WTC11 (cell line): ENCODE data around the gene SLC44A5. TPM values are rescaled to one million over a fixed set of nuclear protein-coding genes. Genes with fewer than 3 reads are reported as not detected.

Source experiments
- ATAC-seq: fragments of 200-7000 bp; cut with Tn5 transposase; 2 replicates; pipeline ENCODE4 v1.10.0; 2021; ENCODE audit warnings: mild to moderate bottlenecking, moderate library complexity
- CTCF ChIA-PET: fragments of 300-600 bp; sonication (Branson Sonifier 250); formaldehyde crosslinking; loops from one replicate; lab custom pipeline; 2021; ENCODE audit warnings: antibody characterized with exemption; lab: Charles Lee
- POLR2A ChIA-PET: fragments of 350-600 bp; sonication (Branson Sonifier 250); formaldehyde crosslinking; loops from one replicate; lab custom pipeline; 2021; ENCODE audit warnings: antibody characterized with exemption; lab: Charles Lee
- DNase-seq: peaks from one replicate; pipeline ENCODE4 v3.0.0; 2021; ENCODE audit warnings: low spot score
- H3K27ac Mint-ChIP-seq: 2 replicates; pipeline ENCODE4 v1.8.0; 2021; ENCODE audit warnings: mixed read lengths
- H3K27me3 Mint-ChIP-seq: 2 replicates; pipeline ENCODE4 v1.8.0; 2021; ENCODE audit warnings: low read depth, mild to moderate bottlenecking, moderate library complexity, mixed read lengths
- H3K36me3 Mint-ChIP-seq: 2 replicates; pipeline ENCODE4 v1.8.0; 2021; ENCODE audit warnings: mixed read lengths
- H3K4me1 Mint-ChIP-seq: 2 replicates; pipeline ENCODE4 v1.8.0; 2022; ENCODE audit warnings: mixed read lengths
- H3K4me3 Mint-ChIP-seq: 2 replicates; pipeline ENCODE4 v1.8.0; 2021; ENCODE audit warnings: mild to moderate bottlenecking, moderate library complexity, mixed read lengths
- H3K9me3 Mint-ChIP-seq: 2 replicates; pipeline ENCODE4 v1.8.0; 2021; ENCODE audit warnings: mixed read lengths
- AR ChIP-seq: fragments of 250-450 bp; sonication (Bioruptor Pico); IDR thresholded peaks from 2 replicates; pipeline ENCODE4 v1.9.0; 2021; ENCODE audit warnings: mild to moderate bottlenecking
- ARID4B ChIP-seq: sonication (generic); formaldehyde crosslinking; IDR thresholded peaks from 2 replicates; pipeline ENCODE4 v1.8.0; 2023; ENCODE audit warnings: missing genetic modification reagents, mild to moderate bottlenecking, borderline replicate concordance
- ELF4 ChIP-seq: sonication (generic); formaldehyde crosslinking; IDR thresholded peaks from 2 replicates; pipeline ENCODE4 v1.8.1; 2022; ENCODE audit warnings: low read depth, mild to moderate bottlenecking, moderate library complexity, missing genetic modification reagents
- GABPB1 ChIP-seq: sonication (generic); formaldehyde crosslinking; IDR thresholded peaks from 2 replicates; pipeline ENCODE4 v1.8.1; 2023; ENCODE audit warnings: mild to moderate bottlenecking, missing genetic modification reagents
- GRHL2 ChIP-seq: fragments of 250-450 bp; sonication (Bioruptor Pico); IDR thresholded peaks from 2 replicates; pipeline ENCODE4 v1.8.0; 2022; ENCODE audit warnings: mild to moderate bottlenecking, moderate library complexity; ENCODE audit not compliant: insufficient replicate concordance, severe bottlenecking
- IRF2 ChIP-seq: sonication (generic); formaldehyde crosslinking; IDR thresholded peaks from 2 replicates; pipeline ENCODE4 v1.8.0; 2022; ENCODE audit warnings: low read depth, missing genetic modification reagents, borderline replicate concordance
- MYBL2 ChIP-seq: sonication (generic); formaldehyde crosslinking; IDR thresholded peaks from 2 replicates; pipeline ENCODE4 v1.8.1; 2023; ENCODE audit warnings: mild to moderate bottlenecking, moderate library complexity, missing genetic modification reagents
- RORB ChIP-seq: fragments of 250-450 bp; sonication (Bioruptor Pico); IDR thresholded peaks from 2 replicates; pipeline ENCODE4 v1.9.0; 2021; ENCODE audit warnings: mild to moderate bottlenecking
- SMAD3 ChIP-seq: sonication (generic); formaldehyde crosslinking; IDR thresholded peaks from 2 replicates; pipeline ENCODE4 v1.8.0; 2022; ENCODE audit warnings: missing genetic modification reagents, mild to moderate bottlenecking, borderline replicate concordance
- SOX15 ChIP-seq: fragments of 250-450 bp; sonication (Bioruptor Pico); IDR thresholded peaks from 2 replicates; pipeline ENCODE4 v1.9.0; 2021; ENCODE audit warnings: mild to moderate bottlenecking
- USF1 ChIP-seq: sonication (generic); formaldehyde crosslinking; IDR thresholded peaks from 2 replicates; pipeline ENCODE4 v1.8.0; 2022; ENCODE audit warnings: mild to moderate bottlenecking, missing genetic modification reagents
- ZBTB21 ChIP-seq: sonication (generic); formaldehyde crosslinking; IDR thresholded peaks from 2 replicates; pipeline ENCODE4 v1.8.1; 2023; ENCODE audit warnings: mild to moderate bottlenecking, missing genetic modification reagents, borderline replicate concordance
- ZNF121 ChIP-seq: sonication (generic); formaldehyde crosslinking; IDR thresholded peaks from 2 replicates; pipeline ENCODE4 v1.8.0; 2023; ENCODE audit warnings: missing genetic modification reagents
- ZNF396 ChIP-seq: fragments of 250-450 bp; sonication (Bioruptor Pico); IDR thresholded peaks from 2 replicates; pipeline ENCODE4 v1.8.0; 2021; ENCODE audit warnings: mild to moderate bottlenecking, moderate library complexity, borderline replicate concordance
- ZNF532 ChIP-seq: fragments of 250-450 bp; sonication (Bioruptor Pico); IDR thresholded peaks from 2 replicates; pipeline ENCODE4 v1.9.0; 2021; ENCODE audit warnings: mild to moderate bottlenecking, borderline replicate concordance
- total RNA-seq: library from RNA; stranded (reverse); gene quantifications from 3 replicates; pipeline ENCODE4 v1.2.3, GENCODE V29; 2021
- TF ChIP-seq, protein P1 (sequence below): sonication (generic); formaldehyde crosslinking; IDR thresholded peaks from 2 replicates; pipeline ENCODE4 v1.8.0; 2023; ENCODE audit warnings: mild to moderate bottlenecking, missing genetic modification reagents
- TF ChIP-seq, protein P2 (sequence below): sonication (generic); formaldehyde crosslinking; IDR thresholded peaks from 2 replicates; pipeline ENCODE4 v1.8.1; 2022; ENCODE audit warnings: low read depth, missing genetic modification reagents, borderline replicate concordance

SLC44A5 gene
- total RNA-seq, 1 experiment from 2014 or later: 1.8 TPM

DNA sequence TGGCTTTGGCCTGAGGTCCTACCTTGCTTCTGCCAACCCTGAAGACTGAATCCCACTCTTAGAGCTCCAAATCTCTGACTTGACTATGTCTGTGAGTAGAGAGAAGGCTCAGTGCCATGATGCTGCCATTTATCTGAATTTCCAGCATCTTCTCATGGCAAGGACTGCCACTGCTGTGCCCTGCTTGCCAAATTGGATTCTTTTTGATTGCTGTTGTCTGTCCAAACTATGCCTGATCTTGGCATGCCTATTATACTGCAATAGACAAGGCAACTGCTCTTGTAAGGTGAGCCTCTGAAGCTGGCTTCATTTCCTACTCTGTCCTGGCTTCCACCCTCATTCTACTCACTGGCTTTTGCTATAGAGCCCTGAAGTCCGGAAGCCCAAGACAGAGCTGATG, 210.2 kb downstream of the SLC44A5 start (continued):
- TF ChIP-seq ZNF532: no peak
- TF ChIP-seq, protein P1, sequence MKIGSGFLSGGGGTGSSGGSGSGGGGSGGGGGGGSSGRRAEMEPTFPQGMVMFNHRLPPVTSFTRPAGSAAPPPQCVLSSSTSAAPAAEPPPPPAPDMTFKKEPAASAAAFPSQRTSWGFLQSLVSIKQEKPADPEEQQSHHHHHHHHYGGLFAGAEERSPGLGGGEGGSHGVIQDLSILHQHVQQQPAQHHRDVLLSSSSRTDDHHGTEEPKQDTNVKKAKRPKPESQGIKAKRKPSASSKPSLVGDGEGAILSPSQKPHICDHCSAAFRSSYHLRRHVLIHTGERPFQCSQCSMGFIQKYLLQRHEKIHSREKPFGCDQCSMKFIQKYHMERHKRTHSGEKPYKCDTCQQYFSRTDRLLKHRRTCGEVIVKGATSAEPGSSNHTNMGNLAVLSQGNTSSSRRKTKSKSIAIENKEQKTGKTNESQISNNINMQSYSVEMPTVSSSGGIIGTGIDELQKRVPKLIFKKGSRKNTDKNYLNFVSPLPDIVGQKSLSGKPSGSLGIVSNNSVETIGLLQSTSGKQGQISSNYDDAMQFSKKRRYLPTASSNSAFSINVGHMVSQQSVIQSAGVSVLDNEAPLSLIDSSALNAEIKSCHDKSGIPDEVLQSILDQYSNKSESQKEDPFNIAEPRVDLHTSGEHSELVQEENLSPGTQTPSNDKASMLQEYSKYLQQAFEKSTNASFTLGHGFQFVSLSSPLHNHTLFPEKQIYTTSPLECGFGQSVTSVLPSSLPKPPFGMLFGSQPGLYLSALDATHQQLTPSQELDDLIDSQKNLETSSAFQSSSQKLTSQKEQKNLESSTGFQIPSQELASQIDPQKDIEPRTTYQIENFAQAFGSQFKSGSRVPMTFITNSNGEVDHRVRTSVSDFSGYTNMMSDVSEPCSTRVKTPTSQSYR (CRISPR knock-in tag): no peak
- TF ChIP-seq, all 79 proteins: peak for 0

DNA sequence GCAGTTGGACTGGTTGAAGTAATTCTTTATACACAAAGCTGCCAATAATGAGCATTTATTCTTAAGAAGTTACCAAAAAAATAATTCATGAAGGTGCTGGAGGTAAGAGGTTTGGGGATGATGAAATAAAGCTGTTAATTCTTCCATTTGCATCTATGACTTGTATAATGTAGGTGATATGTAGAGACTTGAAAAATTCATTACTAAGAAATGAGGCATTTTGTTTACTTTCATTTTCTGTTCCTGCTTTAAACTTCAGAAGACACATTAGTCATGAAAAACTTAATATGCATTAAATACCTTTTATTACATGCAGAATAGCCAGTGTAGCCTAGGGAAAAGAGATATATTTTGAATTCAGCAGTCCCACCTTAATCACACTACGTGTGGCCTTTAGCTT, 214.2 kb downstream of the SLC44A5 start:
- Mint-ChIP-seq H3K4me3 (no peak overlapping the region), H3K36me3 (no peaks in the 10 kb centered on the region), H3K4me1 (no peaks in the 10 kb centered on the region), H3K9me3 (peaks cover 5% of the 10 kb centered on the region), H3K27me3 (no peaks in the 10 kb centered on the region), H3K27ac (no peak overlapping the region)
- CTCF ChIA-PET: no interaction called here
- POLR2A ChIA-PET: no interaction called here
- no peak for ATAC-seq
- no peak for DNase-seq
- TF ChIP-seq ARID4B (CRISPR knock-in tag) (no peak), SMAD3 (no peak), IRF2 (CRISPR knock-in tag) (no peak), SOX15 (CRISPR knock-in tag) (no peak), RORB (no peak)
- TF ChIP-seq, all 79 proteins: peak for 0

DNA sequence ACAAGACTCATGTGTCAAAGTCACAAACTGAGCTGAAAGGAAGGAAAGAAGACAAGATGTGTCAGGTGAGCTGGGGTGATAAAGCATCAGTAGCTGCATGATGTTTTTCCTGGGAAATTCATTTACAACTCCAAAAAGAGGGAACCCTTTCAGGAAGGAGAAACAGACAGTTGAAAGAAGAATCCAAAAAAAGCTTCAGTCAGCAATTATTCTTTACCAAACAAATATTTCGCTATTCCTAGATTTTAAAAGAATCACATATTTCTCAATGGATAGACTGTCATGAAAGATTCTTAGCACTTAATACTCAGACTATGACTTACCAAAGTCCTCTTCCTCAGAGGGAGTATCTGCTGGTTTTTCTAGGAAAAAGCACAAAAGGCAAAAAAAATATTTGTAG, 214.7 kb downstream of the SLC44A5 start:
- DNase-seq (no peak), ATAC-seq (no peak)
- ChIA-PET CTCF (interaction anchor here (1.6 kb wide), 1 partner anchor 131 kb away, joined by 4 read pairs; no protein-coding TSS in a partner anchor), POLR2A (no interaction called here)
- Mint-ChIP-seq H3K9me3 (peaks cover 10% of the 10 kb centered on the region), H3K4me3 (no peak overlapping the region), H3K27ac (no peak overlapping the region), H3K27me3 (no peaks in the 10 kb centered on the region), H3K36me3 (no peaks in the 10 kb centered on the region), H3K4me1 (no peaks in the 10 kb centered on the region)
- TF ChIP-seq ZNF396 (CRISPR knock-in tag): no peak
- no peak for TF ChIP-seq MYBL2 (CRISPR knock-in tag)
- no peak for TF ChIP-seq AR (CRISPR knock-in tag)
- TF ChIP-seq, protein P2, sequence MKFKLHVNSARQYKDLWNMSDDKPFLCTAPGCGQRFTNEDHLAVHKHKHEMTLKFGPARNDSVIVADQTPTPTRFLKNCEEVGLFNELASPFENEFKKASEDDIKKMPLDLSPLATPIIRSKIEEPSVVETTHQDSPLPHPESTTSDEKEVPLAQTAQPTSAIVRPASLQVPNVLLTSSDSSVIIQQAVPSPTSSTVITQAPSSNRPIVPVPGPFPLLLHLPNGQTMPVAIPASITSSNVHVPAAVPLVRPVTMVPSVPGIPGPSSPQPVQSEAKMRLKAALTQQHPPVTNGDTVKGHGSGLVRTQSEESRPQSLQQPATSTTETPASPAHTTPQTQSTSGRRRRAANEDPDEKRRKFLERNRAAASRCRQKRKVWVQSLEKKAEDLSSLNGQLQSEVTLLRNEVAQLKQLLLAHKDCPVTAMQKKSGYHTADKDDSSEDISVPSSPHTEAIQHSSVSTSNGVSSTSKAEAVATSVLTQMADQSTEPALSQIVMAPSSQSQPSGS: no peak
- no peak for TF ChIP-seq GRHL2 (CRISPR knock-in tag)
- no peak for TF ChIP-seq ZBTB21 (CRISPR knock-in tag)
- no peak for TF ChIP-seq GABPB1 (CRISPR knock-in tag)
- no peak for TF ChIP-seq ZNF121 (CRISPR knock-in tag)
- no peak for TF ChIP-seq USF1 (CRISPR knock-in tag)
- no peak for TF ChIP-seq ELF4 (CRISPR knock-in tag)
